HG03175 (cell line): ENCODE measurements around the gene GALNT8.
A peak's percentile ranks its signal among the peaks of the same experiment; 100 is the strongest.

ENCODE experiments used
- ATAC-seq: cut with Tn5 transposase; IDR thresholded peaks from one replicate; pipeline ENCODE4 v1.9.1; 2021; ENCODE audit warnings: mild to moderate bottlenecking, moderate library complexity; ENCODE audit not compliant: unreplicated experiment

The GALNT8 gene

DNA sequence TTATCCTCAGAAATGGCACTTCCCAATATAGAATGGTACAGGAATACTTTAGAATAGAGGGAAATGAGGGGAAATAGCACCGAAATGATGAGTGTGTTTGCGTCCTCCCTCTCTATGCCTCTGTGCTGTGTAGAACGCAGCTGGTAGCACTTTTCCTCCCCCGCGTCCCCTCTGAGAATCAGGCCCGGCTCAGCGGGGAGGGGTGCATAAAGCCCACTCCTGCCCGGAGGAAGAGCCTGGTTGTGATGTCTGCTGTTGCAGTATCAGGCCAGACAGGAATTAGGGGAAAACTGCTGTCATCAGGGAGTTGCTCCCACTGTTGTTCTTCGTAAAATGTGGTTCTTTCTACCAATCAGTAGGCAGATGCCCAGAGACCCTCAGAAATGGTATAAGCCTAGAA, 76.0 kb downstream of the GALNT8 start:
- ATAC-seq = no peak

DNA sequence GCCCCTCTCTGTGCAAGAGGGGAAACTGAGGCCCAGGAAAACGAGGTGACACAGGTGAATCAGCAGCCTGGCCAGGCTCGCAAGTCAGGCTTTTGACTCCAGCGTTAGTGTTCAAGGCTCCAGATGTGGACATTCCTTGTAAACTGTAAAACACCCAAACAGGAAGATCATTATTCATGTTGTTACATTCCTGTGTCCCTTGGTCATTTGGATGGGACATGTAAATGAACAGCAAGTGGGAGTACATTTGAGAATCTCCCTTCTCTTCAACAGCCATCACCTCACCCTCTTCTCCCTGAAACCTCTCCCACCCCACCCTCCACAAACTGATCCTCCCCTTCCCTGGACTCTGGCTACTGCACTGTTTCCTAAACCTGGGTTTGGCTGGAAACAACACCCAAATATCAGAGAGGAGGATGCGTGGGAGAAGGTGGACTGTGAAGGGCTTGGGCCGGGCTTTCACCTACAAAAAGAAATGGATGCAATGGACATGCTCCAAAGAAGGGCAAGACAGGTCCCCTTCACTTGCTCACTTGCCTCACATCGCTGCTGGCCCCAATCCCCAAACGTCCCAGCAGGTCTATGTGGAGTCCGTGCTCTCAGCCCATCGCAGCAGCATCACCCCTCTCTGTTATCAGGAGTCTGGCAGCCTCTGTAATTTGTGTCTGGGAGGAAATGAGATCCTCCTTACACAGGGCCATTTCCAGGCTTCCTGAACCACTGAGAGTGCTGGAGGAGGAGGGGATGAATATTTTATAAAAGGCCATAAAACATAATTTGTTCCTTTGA, 76.7 kb downstream of the GALNT8 start:
- no peak for ATAC-seq

DNA sequence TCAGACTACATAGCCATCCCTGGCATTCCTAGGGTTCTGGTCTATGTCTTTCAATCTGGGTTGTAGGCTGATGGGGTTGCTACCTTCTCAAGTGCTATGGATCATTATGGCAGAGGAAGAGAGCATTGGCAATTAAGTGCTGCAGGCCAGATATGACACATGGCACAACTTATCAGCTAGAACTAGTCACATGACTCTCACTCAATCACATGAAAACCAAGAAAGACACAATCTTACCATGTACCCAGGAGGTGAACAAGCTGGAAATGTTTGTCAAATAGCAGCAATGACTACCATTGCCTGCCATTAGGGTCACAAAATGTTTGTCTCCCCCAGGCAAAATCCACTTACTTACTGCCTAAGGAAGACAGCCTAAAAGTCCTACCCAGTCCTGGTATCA, 80.4 kb downstream of the GALNT8 start:
- ATAC-seq = no peak

DNA sequence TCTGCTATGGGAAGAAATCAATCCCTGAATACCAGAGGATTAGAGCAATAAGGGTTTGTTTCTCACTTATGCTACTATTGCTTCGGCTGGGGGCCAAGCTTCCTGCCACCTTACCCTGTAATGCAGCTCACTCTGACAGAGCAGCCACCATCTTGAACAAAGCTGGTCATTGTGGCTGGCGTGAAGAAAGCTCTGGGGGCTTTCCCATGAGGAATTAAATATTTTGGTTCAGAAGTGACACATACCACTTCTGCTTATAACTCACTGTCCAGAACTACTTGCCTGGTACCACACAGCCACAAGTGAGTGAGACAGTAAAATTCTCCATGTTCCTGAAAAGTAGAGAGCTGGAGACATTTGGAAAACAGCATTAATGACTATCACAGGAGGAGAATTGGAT, 82.6 kb downstream of the GALNT8 start:
- ATAC-seq = no peak

DNA sequence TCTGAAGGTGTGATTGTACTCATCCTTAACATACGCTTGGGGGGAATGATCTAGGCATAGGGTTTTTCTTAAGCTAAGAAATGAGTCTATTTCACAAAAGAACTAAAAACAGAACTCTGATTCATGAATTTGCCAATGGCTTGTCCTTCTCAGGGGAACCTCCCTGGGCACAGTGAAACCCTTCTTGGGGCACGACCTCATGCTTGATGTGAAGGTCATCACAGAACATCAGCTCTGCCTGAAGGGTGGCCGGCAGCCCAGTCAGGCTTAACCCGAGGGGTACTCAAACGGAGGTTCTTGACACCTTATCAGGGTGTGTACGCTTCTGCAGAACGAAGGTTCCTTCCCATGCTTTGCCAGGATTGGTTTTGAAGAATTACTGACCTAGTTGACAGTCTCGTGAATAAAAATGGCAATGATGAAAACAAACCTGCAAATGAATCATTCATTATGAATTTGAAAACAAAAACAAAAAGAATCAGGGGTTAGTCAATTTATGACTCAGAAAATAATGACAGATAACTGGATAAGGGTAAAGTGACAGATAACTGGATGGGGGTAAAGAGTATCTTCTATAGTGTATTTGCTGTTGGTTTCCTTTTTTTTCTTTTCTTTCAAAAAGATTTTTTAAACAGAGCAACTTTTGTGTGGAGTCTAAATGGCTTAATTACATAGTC, 86.4 kb downstream of the GALNT8 start:
- no peak for ATAC-seq

DNA sequence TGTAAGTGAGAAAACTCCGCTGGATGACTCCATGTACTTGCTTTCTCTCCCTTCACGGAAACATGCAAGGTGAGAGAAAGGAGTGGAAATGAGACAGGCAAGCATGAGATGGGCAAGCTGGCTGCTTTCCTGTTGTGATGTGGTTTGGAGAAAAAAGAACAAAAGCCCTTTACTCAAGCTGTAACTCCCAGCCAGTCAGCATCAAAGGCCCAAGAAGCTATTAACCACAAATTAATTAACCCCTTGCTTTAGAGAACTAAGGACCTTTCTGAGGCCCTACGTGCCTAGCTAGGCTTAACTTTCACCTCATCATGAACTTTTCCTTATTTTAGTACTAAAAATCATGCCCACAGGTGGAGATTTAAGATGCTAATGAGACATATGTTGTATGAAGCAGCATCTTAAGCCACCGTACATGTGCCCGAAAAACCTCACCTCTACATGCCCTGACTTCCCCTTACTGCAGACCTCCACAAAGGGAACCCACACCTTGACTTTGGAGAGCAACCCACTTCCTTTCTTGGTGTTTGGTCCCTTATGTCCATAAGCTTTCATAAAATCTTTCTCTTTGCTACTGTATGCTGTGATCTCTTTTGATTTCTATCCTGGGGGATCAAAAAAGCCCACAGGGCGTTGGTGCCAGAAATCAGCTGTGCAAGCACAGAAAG, 87.0 kb downstream of the GALNT8 start:
- ATAC-seq = peak; percentile 12

DNA sequence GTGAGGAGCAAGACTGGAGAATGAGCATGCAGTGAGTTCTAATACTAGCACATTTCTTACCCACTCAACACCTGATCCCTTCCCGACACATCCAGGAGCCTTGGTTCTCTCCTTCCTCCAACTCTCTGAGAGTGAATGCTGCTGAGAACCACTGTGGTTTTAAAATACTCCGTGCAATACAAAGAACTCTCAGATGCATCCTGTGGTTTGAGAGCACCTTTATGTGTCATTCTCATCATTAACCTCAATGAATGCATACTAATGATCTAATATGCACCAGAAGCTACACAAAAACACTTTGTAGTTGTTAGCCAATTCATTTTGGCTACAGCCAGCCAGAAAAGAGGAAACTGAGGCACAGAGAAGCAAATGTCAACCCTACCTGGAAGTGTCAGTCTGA, 87.6 kb downstream of the GALNT8 start:
- peak; percentile 63 for ATAC-seq

DNA sequence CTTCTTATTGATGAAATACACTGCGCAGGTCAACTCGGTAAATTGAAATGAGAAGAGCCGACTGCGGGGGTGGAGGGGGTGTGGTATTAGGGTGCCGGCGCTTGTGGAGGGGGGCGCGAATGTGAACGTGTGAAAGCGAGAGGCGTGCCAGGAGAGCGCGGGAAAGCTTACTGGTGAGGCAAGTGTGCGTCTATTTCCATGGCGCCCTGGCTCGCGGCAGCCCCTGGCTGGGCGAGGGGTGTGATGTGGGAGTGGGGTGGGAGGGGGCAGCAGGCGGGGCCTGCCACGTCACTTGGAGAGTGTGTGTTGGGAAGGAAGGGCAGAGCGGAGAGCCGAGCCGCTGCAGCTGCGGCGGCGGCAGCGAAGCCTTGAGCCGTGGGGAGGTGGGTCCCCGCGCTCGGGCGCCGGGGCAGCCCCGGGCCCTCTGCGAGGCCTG, 88.8 kb downstream of the GALNT8 start:
- ATAC-seq = no peak

DNA sequence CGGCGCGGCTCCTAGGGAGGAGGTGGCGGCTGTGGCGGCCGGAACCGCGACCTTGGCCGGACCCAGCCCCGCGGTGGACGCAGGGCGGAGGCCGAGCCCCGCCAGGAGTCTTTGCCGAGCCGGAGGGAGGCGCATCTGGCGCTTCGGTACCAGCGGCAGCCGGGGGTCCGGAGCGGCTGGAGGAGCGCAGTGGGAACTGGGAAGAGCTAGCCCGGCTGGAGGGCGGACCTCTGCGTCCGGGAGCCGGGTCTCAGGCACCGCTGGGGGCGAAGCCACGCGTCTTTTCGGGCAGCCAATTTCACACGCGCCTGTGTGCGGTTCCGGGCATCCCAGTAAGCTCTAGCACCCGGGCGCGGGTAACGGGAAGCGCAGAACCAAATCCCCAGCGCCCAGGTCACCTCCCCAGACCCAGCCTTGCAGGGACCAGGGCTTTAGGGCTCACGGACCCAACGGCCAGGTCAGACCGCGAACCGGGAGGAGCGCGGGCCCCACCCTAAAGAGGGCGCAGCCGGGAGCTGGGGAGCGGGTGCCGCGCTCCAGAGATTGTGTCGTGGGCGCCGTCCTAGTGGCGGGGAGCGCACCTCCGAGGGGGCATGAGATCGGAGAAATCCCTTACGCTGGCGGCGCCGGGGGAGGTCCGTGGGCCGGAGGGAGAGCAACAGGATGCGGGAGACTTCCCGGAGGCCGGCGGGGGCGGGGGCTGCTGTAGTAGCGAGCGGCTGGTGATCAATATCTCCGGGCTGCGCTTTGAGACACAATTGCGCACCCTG, 89.4 kb downstream of the GALNT8 start:
- no peak for ATAC-seq

DNA sequence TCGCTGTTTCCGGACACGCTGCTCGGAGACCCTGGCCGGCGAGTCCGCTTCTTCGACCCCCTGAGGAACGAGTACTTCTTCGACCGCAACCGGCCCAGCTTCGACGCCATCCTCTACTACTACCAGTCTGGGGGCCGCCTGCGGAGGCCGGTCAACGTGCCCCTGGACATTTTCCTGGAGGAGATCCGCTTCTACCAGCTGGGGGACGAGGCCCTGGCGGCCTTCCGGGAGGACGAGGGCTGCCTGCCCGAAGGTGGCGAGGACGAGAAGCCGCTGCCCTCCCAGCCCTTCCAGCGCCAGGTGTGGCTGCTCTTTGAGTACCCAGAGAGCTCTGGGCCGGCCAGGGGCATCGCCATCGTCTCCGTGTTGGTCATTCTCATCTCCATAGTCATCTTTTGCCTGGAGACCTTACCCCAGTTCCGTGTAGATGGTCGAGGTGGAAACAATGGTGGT, 90.0 kb downstream of the GALNT8 start:
- ATAC-seq = no peak

DNA sequence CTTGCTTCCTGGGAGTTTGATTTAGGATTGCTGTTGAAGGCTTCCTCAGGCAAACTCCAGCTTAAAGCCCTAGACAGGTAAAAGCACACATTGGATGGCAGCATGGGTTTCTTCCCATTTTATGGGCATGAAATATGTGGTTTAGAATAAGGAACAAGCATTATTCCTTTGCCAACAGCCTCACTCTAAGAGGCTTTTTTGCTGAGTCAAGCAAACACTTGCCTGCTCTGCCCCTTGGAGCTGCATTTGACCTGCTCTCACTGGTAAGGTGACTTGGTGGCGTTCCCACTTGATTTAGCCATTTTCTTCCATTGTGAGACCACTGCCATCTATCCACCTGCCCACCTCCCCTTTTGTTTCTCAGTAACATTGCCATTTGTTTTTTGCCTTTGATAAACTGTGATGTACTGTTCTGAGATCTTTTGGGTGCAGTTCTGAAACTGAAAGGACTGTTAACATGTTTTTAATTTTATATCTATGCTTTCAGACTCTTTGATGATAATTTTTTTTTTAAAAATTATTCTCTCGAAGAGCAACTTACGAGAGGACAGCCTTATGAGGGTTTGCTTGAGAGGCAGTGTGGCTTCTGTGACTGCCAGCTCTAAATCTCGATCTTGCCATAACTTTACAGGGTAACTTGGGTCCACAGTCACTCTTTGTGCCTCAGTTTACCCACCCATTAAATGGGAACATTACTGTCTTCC, 92.6 kb downstream of the GALNT8 start:
- no peak for ATAC-seq

DNA sequence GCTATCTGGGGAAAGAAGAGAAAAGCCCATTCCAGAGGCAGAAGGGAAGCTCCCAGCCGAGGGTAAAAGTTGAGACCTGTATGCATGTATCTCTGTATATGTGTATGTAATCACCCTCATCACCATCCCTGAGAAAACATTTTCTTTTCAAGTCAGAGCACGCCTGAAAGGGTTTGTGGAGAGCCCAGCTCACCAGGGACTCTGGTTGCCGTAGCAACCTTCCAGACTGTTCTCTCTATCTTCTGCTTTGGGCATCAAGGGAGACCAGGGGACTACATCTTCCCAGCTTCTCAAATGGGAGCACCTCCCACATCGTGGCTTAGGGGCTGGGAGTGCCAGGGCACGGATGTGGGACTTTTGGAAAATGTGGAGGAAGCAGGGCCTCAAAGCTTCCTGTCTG, 93.5 kb downstream of the GALNT8 start:
- ATAC-seq = no peak

DNA sequence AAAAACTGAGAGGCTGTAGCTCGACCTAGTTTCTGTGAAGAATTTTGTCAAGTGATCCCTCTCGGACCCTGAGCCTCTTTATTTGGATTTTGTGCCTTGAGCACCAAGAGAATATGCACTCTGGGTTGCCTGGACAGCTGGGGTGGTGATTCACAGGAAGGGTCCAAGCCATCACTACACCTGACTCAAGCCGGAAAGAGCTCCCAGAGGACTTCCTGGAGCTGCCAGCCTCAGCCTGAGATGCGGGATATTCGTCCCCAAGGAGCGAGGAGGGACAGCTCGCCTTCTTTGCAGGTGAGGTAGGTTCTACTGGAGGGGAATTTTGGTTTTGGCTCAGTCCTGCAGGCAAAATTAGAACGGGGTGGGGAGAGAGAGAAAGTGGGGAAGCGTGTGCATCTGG, 94.3 kb downstream of the GALNT8 start:
- no peak for ATAC-seq

DNA sequence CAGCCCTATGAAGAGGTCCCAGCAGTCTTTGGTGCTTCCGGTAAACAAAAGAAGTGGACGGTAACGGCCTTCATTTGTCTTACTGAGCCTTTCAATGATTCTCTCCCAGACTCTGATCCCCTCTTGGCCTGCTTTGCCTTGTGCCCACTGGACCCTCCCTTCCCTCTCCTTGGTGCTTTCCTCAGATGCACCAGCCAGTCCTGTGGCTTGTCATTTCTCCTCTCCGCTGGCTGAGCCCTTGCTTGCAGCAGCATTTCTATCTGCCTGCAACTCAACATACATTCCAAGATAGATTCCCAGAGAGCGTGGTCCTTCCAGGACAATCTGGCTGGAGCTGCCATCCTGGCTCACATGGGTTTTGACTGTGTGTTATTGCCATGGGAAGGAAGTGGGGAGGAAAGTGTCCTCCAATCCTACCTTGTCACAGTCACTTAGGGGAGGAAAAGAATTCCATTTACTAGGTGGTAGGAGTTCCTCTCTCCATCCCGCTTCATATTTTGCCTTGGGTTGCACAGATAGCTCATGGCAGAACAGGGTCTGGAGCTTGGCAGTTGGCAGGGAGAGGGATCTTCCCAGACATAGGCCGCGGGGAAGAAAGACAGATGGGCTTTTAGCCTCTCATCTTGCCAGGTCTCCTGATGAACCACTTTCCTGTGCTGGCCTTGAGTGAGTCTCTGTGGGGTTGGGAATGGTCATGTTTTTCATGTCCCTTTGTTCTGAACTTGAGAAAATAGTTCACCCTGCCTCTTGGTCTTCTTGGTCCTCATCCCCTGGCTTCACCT, 96.7 kb downstream of the GALNT8 start:
- no peak for ATAC-seq

DNA sequence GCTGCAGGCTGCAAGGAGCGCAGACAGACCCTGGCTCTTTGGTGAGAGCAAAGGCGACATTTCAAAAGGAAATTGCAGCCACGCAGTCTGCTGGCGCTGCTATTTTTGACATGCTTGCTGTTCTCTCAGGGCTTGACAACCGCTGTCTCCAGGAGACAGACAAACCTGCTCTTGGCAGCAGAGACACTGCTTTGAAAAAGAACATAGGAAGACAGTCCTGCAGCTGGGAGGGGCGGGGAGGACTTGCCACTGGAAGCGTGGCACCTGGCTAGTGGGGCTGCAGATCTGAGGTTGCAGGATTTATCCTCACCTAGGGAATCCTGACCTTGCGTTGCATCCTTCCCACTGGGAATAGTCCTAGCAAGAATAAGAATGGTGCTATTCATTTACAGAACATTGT, 97.7 kb downstream of the GALNT8 start:
- ATAC-seq = no peak

DNA sequence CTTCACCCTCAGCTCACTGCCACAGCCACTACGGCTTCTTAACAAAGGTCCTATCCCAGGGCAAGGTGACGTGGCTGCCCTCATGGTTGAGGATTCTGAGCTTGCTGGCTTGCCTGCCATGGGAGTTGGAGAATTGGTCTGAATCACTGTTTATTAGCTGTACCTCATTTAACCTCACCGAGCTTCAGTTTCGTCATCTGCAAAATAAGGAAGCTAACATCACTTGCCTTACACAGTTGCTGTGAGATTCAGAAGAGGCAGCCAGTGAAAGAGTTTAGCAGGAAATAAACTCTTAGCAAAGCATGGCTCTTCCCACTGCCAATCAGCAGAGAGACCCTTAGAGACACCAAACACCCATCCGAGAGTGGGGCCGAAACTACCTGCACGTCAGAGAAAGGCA, 99.5 kb downstream of the GALNT8 start:
- ATAC-seq = peak; percentile 74

DNA sequence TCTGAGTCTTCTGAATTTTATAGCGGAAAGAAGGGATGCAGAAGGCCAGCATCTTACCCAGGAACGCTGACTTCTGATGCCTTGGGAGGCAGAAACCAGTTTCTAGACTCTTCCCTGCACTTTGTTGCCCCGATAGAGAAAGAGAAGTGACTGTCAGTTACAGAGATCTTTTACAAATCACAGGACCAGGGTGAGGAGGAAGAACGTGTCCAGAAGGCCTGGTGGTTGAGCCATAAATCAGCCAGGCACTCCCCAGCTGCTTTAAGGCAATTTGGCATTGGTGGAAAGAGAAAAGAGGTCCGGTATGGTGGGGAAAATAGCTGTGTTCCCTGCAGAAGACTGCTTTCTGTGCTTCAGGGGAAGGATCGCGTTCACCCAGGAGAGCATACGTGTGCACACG, 100.8 kb downstream of the GALNT8 start:
- ATAC-seq = no peak
